ENCODE measurements around the gene SORCS2. TPM values are rescaled to one million over a fixed set of nuclear protein-coding genes. Genes with fewer than 3 reads are reported as not detected.
"Not testable (repeated sequence)": the region's sequence is repeated elsewhere in the genome, so short reads cannot be mapped to it uniquely, and the experiment has no call there.

SORCS2 gene
- polyA plus RNA-seq, 1 donor = 6.9 TPM

- no peak for DNase-seq
Measured at GRCh38 chr4:7596918-7597606, 404.7 kb downstream of the SORCS2 start.

- no peak for DNase-seq
Measured at GRCh38 chr4:7598939-7599790, 406.8 kb downstream of the SORCS2 start.

GRCh38 chr4:7600247-7600646, 407.9 kb downstream of the SORCS2 start:
- DNase-seq = no peak

DNA sequence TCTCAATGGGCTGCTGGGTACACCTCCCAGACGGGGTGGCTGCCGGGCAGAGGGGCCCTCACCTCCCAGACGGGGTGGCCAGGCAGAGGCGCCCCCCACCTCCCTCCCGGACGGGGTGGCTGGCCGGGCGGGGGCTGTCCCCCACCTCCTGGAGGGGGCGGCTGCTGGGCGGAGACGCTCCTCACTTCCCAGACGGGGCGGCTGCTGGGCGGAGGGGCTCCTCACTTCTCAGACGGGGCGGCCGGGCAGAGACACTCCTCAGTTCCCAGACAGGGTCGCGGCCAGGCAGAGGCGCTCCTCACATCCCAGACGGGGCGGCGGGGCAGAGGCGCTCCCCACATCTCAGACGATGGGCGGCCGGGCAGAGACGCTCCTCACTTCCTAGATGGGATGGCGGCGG, 409.8 kb downstream of the SORCS2 start:
- DNase-seq = not testable (repeated sequence)

DNA sequence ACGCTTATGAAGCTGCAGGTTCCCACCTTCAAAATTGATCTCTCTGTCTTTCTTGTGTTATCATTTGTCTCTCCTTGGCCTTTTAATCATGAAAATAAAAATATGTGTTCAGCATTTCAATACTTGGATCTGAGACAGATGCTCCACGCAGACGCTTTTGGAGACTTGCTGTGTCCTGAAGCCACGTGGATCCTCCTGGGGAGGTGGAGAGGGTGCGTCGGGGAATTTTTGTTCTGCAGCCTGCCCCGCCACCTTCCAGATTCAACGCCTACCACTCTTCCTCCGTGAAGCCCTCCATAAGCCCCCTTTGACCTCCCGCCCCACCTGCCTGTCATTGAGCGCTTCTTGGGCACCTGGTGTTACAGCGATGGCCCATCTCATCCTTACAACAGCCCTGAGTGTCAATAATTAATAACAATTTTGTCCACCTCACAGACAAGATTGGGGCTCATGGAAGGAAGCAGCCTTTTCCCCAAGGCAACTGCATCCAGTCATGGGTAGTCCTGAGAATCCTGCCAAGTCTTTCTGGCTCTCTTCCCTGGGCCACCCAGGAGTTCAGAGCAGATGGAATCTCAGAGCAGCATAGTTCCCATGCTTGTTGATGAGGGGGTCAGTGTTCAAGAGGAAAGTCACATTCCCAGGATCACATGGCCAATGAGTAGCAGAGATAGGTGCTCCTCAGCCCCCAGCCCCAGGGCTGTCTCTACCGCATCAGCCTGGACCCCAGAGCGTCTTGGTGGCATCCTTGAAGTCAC, 415.0 kb downstream of the SORCS2 start:
- no peak for DNase-seq

- DNase-seq = no peak
Measured at GRCh38 chr4:7608046-7608445, 415.7 kb downstream of the SORCS2 start.

DNA sequence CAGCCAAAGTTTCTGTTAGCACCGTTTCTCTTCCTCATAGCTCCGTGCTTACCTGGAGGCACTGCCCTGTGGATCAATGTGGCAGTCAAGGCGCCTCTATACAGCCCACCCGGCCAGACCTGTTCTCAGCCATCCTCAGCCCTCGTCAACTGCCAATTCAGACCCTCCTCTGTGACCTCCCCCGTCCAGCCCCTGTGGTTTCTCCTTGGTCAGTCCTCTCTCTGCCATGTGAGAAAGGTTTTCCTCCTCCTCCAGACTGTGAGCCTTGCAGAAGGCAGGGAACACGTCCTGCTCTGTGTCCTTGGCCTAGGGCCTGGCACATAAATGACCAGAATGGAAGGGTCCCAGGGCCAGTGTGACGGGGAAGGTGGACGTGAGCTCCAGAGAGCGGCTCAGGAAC, 417.0 kb downstream of the SORCS2 start:
- DNase-seq = no peak

- no peak for DNase-seq
Measured at GRCh38 chr4:7610022-7610670, 417.8 kb downstream of the SORCS2 start.

- no peak for DNase-seq
Measured at GRCh38 chr4:7610841-7611240, 418.5 kb downstream of the SORCS2 start.

DNA sequence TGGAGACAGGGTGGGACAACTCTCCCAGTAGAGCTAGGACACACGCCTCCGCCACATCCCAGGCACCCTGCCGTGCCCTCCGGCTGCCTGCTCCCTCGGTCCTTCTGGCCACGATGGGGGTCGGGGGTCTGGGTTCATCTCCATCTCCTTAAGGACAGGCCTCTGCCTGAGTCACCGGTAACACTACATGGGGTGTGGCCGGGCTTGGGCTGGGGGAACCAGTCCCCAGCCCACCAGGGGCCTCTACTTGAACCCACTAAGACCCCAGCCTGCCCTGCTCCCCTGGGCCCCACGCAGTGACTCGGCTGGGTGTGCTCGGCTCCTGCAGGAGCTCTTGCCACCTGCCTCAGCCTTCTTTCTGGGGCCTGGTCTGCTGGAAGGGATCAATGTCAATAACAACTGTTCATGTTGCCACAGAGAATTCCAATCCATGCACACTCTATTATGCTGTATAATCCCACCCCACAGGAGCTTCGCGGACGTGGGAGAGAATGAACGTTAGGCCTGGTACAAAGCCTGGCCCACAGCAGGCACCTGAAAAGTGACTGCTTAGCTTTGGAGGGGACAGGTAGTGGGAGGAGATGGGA, 420.1 kb downstream of the SORCS2 start:
- DNase-seq = no peak

GRCh38 chr4:7614350-7614949, 422.1 kb downstream of the SORCS2 start:
- DNase-seq = no peak

DNA sequence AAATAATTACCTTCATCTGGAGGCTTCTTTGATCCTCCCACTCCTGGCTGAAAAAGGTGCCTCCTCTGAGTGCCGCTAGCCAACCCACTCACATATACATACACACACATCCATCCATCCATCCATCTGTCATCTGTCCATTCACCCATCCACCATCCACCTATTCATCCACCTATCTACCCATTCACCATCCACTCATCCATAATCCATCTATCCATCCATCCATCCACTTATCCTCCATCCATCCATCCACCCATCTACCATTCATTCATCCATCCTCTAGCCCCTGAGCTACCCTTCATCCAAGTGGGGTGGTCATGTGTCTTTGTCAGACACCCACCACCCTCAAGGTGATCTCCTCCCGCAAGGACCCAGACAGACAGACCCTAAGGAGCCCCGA, 423.9 kb downstream of the SORCS2 start:
- DNase-seq = no peak

- DNase-seq = no peak
Measured at GRCh38 chr4:7618361-7618760, 426.0 kb downstream of the SORCS2 start.

DNA sequence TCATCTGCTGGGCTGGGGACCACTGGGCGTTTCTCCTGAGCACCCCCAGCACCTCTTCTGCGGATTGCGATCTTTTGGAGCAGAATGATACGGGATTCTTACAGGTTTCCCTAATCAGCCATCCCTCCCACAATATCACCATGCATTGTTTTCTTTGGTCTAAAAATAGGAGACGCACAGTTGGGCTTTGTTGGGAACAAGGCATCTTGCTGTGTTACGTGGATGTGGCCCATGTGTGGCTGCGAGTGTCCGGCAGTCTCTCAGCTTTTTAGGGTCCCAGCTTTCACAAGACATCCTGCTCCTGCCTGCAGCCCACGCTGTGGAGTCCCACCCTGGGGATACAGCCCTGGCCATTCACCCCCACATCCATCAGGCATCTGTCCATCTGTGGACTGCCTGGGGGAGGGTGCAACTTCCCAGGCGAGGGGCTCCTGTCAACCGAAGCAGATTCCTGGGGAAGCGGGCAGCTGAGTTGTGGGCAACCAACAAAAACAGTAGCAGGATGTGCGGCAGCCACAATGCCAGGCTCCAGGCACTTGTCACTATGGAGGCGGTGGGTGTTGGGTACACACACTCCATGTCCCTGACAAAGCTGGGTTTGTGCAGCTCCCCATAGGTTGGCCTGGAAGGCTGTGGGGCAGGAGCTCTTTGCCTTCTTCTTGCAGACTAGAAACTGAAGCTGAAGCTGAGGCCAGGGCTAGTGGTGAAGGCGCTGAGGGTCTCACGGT, 427.9 kb downstream of the SORCS2 start:
- no peak for DNase-seq

GRCh38 chr4:7620814-7621176, 428.5 kb downstream of the SORCS2 start:
- DNase-seq = no peak

DNA sequence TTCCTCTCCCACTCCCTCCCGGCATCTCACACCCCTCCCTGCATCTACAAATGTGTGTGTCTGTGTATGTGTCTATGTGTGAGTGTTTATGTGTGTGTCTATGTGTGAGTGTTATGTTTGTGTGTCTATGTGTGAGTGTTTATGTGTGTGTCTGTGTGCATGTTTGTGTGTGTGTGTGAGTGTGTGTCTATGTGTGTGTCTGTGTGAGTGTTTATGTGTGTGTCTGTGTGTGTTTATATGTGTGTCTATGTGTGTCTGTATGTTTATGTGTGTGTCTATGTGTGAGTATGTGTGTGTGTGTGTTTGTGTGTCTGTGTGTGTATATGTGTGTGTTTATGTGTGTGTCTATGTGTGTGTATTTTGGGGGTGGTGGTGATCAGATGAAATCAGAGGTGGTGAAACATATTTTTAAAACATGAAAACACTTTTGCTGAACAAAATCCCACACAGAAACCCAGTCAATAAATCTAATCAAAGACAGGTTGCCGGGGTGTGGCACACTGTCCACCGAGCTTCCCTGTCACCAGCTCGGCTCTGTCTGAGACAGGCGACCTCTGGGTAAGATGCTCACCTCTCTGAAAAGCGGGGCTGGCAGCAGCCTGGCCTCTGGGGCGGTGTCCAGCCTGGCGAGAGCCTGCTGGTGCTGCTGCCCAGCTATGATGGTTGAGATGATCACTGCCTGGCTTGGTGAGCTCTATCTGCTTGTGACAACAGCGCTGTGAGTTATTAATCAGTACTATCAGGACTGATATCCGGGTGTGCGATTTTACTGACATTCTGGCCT, 429.1 kb downstream of the SORCS2 start:
- no peak for DNase-seq

GRCh38 chr4:7622371-7622770, 430.0 kb downstream of the SORCS2 start:
- DNase-seq = no peak

GRCh38 chr4:7623468-7623867, 431.1 kb downstream of the SORCS2 start:
- DNase-seq = no peak

DNA sequence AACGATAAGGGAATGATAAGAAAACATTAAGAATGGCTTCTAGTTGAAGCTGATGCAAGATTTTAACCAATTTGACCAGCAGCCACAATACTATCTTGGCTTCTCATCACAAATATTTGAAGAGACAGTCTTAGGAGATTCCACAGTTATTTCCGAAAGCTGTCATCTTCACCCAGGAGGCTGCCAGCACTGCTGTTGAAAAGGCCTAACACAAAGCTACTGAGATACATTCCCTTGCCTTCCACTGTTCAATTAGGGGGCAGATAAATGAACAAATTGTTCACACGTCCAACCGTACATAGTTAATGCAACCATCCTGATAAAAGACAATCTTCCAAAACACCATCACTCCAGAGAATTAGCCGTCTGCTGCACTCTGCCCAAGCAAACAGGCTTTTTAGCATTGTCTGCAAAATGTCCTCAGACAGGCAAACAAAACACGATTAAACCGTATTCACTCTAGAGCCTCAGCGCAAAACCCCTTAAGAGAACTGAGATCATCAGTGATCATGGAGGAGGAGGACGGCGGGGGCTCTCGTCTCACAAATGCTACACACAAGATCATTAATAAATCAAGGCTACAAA, 432.1 kb downstream of the SORCS2 start:
- DNase-seq = no peak

DNA sequence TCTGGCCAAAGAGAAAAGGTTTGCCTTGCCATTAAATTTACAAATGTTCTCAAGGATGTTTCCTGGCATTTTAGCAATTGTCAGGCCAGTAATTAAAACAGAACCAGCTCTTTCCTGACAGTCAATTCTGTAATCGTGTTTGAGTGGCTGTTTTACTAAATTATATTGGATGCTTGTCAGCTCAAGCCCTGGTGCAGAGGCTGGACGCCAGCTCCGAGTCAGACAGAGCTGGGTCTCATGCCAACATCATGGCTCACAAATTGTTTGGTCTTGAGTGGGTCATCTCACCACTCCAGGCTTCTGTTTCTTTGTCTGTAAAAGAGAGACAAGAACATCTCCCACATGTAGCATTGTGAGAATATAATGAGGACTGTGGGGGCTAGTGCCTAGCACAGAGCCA, 432.7 kb downstream of the SORCS2 start:
- DNase-seq = no peak
